GM12873 (cell line): ENCODE measurements around the gene TTBK1.

ENCODE experiments used
- CTCF ChIP-seq: IDR thresholded peaks from 2 replicates; pipeline ENCODE4 v1.5.1; 2012; ENCODE audit warnings: low read depth, mild to moderate bottlenecking, moderate library complexity, low read length, control low read depth; ENCODE audit not compliant: insufficient read depth; ENCODE audit errors: missing control alignments

Gene TTBK1

DNA sequence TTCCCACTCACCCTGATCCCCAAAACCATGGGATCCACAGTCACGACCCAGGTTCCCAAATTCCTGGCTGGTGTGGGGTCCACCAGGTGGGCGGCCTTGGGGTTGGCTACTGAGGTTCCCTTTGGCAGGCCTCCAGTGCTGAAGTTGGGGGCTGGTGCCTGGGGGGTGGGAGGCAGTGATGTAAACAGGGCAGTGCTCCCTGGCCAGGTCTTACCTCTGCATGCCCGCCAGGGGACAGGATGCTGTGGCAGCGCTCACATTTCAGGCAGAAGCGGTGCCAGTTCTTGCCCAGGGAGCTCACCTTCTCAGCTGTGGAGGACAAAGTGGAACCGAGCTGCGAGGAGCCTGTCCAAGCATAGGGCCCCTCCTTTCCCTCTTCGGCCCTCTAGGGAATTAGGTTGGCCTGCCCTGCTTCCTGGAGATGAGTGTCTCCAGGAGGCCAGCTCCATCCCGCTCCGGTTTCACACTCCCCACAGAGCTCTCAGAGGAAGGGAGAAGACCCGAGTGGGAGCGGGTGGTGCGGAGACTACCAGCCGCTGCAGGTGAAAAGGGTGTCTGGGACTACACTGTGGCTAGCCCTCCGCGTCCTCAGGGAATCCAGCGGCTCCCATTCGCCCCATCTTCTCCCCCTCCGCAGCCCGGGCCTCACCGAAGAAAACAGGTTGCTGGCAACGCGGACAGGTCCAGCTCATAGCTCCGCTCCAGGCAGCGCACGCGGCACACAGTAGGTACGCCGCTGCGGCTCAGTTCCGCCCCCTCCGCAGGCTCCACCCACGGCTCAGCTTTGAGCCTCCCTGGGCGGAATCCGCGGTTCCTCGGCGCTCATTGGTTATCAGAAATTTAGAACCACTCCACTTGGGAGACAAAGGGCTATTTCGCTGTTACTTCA lies 65.1 kb downstream of the TTBK1 start, which contains the start of gene CRIP3:
TSS of gene CRIP3 (minus strand) at position 726 of the 889 bp plus-strand sequence. CDS start at position 692, 34 bp downstream.
- peak; percentile 82 for TF ChIP-seq CTCF

DNA sequence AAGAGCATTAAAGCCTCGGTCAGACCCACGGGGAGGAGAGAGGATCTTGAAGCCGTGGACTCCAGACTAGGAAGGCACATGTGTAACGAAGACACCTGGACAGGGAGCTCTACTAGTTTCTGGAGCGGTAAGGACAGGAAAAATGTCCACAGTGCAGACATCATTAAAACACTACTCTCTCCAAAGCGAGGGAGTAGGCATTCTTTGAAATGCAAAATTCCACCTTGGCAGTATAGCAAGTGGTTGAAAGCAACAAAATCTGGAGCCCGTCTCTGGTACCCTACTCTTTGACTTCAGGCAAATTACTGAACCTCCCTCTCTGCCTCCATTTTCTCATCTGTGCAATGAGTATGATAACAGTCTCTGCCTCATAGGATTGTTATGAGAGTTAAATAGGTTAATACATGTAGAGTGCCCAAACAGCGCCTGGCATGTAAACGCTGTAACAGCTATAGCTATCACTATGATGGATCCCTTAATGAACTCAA lies 65.8 kb downstream of the TTBK1 start:
- TF ChIP-seq CTCF, result no peak

GRCh38 chr6:43310134-43310533 lies 66.9 kb downstream of the TTBK1 start:
- no peak for TF ChIP-seq CTCF

DNA sequence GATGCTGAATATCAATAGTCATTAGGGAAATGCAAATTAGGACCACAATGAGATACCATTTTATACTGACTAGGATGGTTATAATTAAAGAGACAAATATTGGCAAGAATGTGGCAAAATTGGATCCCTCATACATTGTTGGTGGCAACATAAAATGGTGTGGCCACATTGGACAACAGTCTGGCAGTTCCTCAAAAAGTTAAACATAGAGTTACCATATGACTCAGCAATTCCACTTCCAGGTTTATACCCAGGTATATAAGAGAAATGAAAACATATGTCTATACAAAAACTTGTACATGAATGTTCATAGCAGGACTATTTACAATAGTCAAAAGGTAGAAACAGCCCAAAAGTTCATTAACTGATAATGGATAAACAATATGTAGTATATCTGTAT lies 67.3 kb downstream of the TTBK1 start:
- TF ChIP-seq CTCF, result no peak

DNA sequence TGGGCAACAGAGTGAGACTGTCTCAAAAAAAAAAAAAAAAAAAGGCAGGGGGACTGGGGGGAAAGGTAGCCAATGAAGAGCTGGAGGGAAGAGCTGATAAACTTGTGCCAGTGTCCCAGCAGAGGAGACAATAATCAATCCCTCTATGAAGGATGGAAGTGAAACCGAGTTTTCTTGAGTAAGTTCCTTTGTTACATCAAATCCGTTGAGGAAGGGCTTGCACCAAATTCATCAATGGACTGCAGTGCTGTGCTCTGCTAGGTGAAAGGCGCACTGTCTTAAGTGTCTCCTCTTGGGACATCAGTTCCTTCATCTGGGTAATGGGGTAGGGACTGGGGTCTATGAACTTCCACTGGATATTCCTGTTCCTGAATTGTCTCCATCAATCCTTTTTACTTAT lies 68.4 kb downstream of the TTBK1 start:
- TF ChIP-seq CTCF, result no peak

DNA sequence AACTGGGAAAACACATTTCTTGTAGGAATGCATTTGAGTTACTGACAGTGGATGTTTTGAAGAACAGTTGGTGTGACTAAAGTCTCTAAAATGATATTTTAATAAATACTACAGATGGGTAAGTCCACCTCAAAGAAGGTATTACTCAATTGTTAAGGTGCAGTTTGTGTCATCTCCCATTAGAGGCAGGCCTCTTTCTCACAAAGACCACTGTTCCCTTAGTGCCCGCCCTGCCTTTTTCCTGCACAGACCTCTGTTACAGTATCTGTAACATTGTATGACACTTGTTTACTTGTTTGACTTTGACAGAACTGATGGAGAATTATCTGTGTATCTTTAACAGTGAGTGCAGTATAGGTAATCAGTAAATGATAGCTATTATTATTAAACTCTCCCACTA lies 70.5 kb downstream of the TTBK1 start:
- TF ChIP-seq CTCF, result no peak

DNA sequence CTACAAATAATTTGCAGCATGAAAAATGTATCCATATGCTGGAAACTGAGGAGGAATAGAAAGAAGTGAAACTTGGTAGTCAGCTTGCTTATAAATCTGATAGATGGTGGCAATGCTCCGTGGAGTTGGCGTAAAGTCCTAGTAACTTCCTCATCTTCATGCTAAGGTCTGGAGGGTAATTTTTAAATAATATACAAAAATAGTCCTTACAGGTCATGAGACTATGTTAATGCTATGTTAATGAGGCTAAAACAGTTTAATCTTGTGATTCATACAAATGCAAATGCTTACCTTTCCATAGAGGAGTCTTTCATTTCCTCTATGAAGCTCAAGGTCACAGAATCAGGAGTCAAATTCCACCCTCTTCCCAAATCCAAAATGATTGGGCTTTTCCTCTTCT lies 74.7 kb downstream of the TTBK1 start:
- no peak for TF ChIP-seq CTCF
